OCI-LY7 (cell line): ENCODE data around the gene MYH6. TPM values are rescaled to one million over a fixed set of nuclear protein-coding genes. Genes with fewer than 3 reads are reported as not detected.
"Not testable (repeated sequence)": the region's sequence is repeated elsewhere in the genome, so short reads cannot be mapped to it uniquely, and the experiment has no call there.

Experiments used
- BruUV-seq: library from RNA; stranded (reverse); fragments of 400-500 nt; replicated peaks from 2 replicates; lab custom pipeline; 2021; lab: Mats Ljungman, UMichigan
- CTCF ChIA-PET: fragments of 300-600 bp; sonication (Branson Sonifier 250); formaldehyde crosslinking; loops from one replicate; lab custom pipeline; 2022; ENCODE audit warnings: antibody characterized with exemption; ENCODE audit not compliant: unreplicated experiment; lab: Charles Lee
- POLR2A ChIA-PET: fragments of 300-600 bp; sonication (Branson Sonifier 250); formaldehyde crosslinking; loops from one replicate; lab custom pipeline; 2022; ENCODE audit warnings: antibody characterized with exemption; lab: Charles Lee
- DNase-seq: peaks from one replicate; pipeline ENCODE4 v3.0.0-alpha.2; 2015; ENCODE audit warnings: low spot score
- H2AFZ ChIP-seq: fragments of 200-600 bp; sonication (generic), shearing (Covaris generic); 2 replicates; pipeline ENCODE4 v1.6.1; 2014; ENCODE audit warnings: mild to moderate bottlenecking, antibody characterized with exemption, low read length, moderate library complexity
- H3K27ac ChIP-seq: fragments of 200-600 bp; sonication (generic); 2 replicates; pipeline ENCODE4 v1.5.1; 2014; ENCODE audit warnings: mixed run types, low read depth, mild to moderate bottlenecking, moderate library complexity, low read length, inconsistent platforms; ENCODE audit not compliant: poor library complexity, severe bottlenecking
- H3K36me3 ChIP-seq: fragments of 200-600 bp; sonication (generic); 2 replicates; pipeline ENCODE4 v1.6.1; 2014; ENCODE audit warnings: mild to moderate bottlenecking, antibody characterized with exemption, low read length, moderate library complexity, mixed read lengths; ENCODE audit not compliant: insufficient read depth
- H3K4me1 ChIP-seq: fragments of 200-600 bp; sonication (generic); 2 replicates; pipeline ENCODE4 v1.5.1; 2014; ENCODE audit warnings: mild to moderate bottlenecking, low read length; ENCODE audit not compliant: insufficient read depth, poor library complexity, severe bottlenecking
- H3K4me2 ChIP-seq: fragments of 200-600 bp; sonication (generic); 2 replicates; pipeline ENCODE4 v1.6.1; 2014; ENCODE audit warnings: mild to moderate bottlenecking, low read length
- H3K4me3 ChIP-seq: fragments of 200-600 bp; sonication (generic); 2 replicates; pipeline ENCODE4 v1.5.1; 2014; ENCODE audit warnings: mild to moderate bottlenecking, low read depth, low read length; ENCODE audit not compliant: poor library complexity, severe bottlenecking
- H3K79me2 ChIP-seq: fragments of 200-600 bp; sonication (generic); 2 replicates; pipeline ENCODE4 v1.6.1; 2016; ENCODE audit warnings: low read depth, mild to moderate bottlenecking, low read length, moderate library complexity, mixed read lengths; ENCODE audit not compliant: insufficient read depth
- H3K9me2 ChIP-seq: fragments of 200-600 bp; sonication (generic); 2 replicates; pipeline ENCODE4 v1.6.1; 2016; ENCODE audit warnings: mild to moderate bottlenecking, low read length, mixed read lengths; ENCODE audit not compliant: insufficient read depth
- H3K9me3 ChIP-seq: fragments of 200-600 bp; sonication (generic); 2 replicates; pipeline ENCODE4 v1.6.1; 2014; ENCODE audit warnings: mild to moderate bottlenecking, mixed run types, low read length, mixed read lengths
- H4K20me1 ChIP-seq: fragments of 200-600 bp; sonication (generic); 2 replicates; pipeline ENCODE4 v1.6.1; 2014; ENCODE audit warnings: mild to moderate bottlenecking, antibody characterized with exemption, low read length, moderate library complexity, mixed read lengths; ENCODE audit not compliant: insufficient read depth
- EZH2phosphoT487 ChIP-seq: fragments of 200-600 bp; sonication (generic); IDR thresholded peaks from 2 replicates; pipeline ENCODE4 v1.6.1; 2018; ENCODE audit warnings: low read depth, borderline replicate concordance, mild to moderate bottlenecking, mixed run types, antibody characterized with exemption, low read length, moderate library complexity, mixed read lengths
- intact Hi-C: fragments of 100-400 bp; cut with micrococcal nuclease; formaldehyde crosslinking; loops from one replicate; pipeline ENCODE4 v1.10.0; 2022; ENCODE audit not compliant: unreplicated experiment
- total RNA-seq, 2 experiments: library from RNA; depleted of rRNA in 1 of 2; stranded (reverse); fragments of >200 nt in 1 of 2; shearing (Covaris generic) in 1 of 2; gene quantifications; 2 replicates each; pipeline ENCODE4 v1.2.3, GENCODE V29; 2014 to 2022
- TF ChIP-seq, protein P1 (sequence below): fragments of 200-600 bp; sonication (generic); conservative IDR thresholded peaks from 2 replicates; pipeline ENCODE4 v1.5.1; 2014; ENCODE audit warnings: mild to moderate bottlenecking, antibody characterized with exemption, low read length, moderate library complexity, mixed read lengths

Gene MYH6
- total RNA-seq, 2 experiments from 2014 or later: not detected

DNA sequence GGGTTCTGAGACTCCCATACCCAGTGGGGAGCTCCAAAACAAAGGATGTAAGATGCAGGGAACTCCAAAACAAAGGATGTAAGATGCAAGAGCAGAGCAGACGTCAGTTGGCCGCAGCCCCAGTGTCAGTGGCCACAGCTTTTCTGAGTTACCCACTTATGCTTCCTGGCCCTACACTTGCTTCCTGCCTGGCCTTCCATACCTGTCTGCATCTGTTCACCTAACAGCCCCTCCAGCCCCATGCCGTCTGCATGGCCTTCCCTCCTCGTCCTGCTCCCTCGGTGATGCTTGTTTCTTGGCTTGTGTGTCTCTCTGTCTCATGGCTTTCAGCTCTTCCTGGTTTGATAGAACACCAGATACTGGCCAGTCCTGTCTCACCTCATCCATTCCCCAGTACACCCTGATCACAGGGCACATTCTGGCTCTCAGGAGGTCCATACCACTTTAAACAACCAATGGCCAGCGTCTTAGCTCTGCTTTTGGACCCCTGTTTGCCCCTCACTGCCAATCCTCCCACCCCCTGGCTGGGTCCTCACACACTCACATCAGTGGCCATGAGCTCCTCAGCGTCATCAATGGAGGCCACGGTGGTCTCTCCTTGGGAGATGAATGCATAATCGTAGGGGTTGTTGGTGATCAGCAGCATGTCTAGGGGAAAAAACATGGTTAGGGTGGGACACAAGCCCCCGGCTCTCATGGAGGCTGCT lies 22.1 kb upstream of the MYH6 start:
- H4K20me1 ChIP-seq: no peaks in the 10 kb centered on the region
- H2AFZ ChIP-seq: no peak overlapping the region
- no peak overlapping the region for H3K27ac ChIP-seq
- DNase-seq: no peak
- H3K4me2 ChIP-seq: no peak overlapping the region
- no peaks in the 10 kb centered on the region for H3K36me3 ChIP-seq
- H3K4me1 ChIP-seq: no peaks in the 10 kb centered on the region
- H3K9me2 ChIP-seq: no peaks in the 10 kb centered on the region
- no TSS peak for BruUV-seq
- intact Hi-C loops: no loop called here
- no peaks in the 10 kb centered on the region for H3K79me2 ChIP-seq
- no peak overlapping the region for H3K4me3 ChIP-seq
- POLR2A ChIA-PET: no interaction called here
- CTCF ChIA-PET: no interaction called here
- H3K9me3 ChIP-seq: no peaks in the 10 kb centered on the region
- TF ChIP-seq, protein P1, sequence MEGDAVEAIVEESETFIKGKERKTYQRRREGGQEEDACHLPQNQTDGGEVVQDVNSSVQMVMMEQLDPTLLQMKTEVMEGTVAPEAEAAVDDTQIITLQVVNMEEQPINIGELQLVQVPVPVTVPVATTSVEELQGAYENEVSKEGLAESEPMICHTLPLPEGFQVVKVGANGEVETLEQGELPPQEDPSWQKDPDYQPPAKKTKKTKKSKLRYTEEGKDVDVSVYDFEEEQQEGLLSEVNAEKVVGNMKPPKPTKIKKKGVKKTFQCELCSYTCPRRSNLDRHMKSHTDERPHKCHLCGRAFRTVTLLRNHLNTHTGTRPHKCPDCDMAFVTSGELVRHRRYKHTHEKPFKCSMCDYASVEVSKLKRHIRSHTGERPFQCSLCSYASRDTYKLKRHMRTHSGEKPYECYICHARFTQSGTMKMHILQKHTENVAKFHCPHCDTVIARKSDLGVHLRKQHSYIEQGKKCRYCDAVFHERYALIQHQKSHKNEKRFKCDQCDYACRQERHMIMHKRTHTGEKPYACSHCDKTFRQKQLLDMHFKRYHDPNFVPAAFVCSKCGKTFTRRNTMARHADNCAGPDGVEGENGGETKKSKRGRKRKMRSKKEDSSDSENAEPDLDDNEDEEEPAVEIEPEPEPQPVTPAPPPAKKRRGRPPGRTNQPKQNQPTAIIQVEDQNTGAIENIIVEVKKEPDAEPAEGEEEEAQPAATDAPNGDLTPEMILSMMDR: no peak
- TF ChIP-seq EZH2phosphoT487: no peak

GRCh38 chr14:23428686-23429495 lies 20.8 kb upstream of the MYH6 start:
- Histone ChIP-seq H3K4me3 (no peak overlapping the region), H3K27ac (no peak overlapping the region), H3K36me3 (no peaks in the 10 kb centered on the region), H3K9me3 (no peaks in the 10 kb centered on the region), H3K4me1 (no peaks in the 10 kb centered on the region), H3K79me2 (no peaks in the 10 kb centered on the region), H4K20me1 (no peaks in the 10 kb centered on the region), H2AFZ (no peak overlapping the region), H3K9me2 (no peaks in the 10 kb centered on the region), H3K4me2 (no peak overlapping the region)
- TF ChIP-seq, protein P1: no peak
- TF ChIP-seq EZH2phosphoT487: no peak
- BruUV-seq: no TSS peak
- DNase-seq: no peak
- ChIA-PET POLR2A (no interaction called here), CTCF (no interaction called here)
- intact Hi-C loops: no loop called here

- H2AFZ ChIP-seq, BruUV-seq, POLR2A ChIA-PET, H3K4me2 ChIP-seq, H3K4me1 ChIP-seq, H3K4me3 ChIP-seq, H3K9me3 ChIP-seq, H3K36me3 ChIP-seq, intact Hi-C loops, H3K79me2 ChIP-seq, H3K9me2 ChIP-seq, H4K20me1 ChIP-seq, H3K27ac ChIP-seq, CTCF ChIA-PET, DNase-seq: not testable (repeated sequence)
Measured at GRCh38 chr14:23425798-23426197, 17.7 kb upstream of the MYH6 start.
